ENCODE data around the gene SDCCAG8. TPM values are rescaled to one million over a fixed set of nuclear protein-coding genes. Genes with fewer than 3 reads are reported as not detected.

Gene SDCCAG8
- total RNA-seq, 1 experiment from 2014 or later = 10.0 TPM

GRCh38 chr1:243421784-243422183 is 165.9 kb downstream of the SDCCAG8 start:
- DNase-seq = peak; percentile 40
- Histone ChIP-seq H3T11ph (ENCODE audit: low read length) (no peak overlapping the region), H3K18ac (ENCODE audit: insufficient read length, low read depth, low read length) (no peak overlapping the region), H3K9ac (ENCODE audit: extremely low read depth, insufficient read length, low read length) (no peak overlapping the region), H3K79me2 (ENCODE audit: insufficient read depth, low read length) (no peaks in the 10 kb centered on the region), H4K5ac (ENCODE audit: insufficient read length, low read depth, low read length) (no peak overlapping the region), H4K8ac (replicated peaks; ENCODE audit: insufficient read length, low read depth, low read length) (no peak overlapping the region), H2AFZ (ENCODE audit: low read length) (no peak overlapping the region), H3K4me2 (ENCODE audit: insufficient read depth, insufficient read length, low read length) (no peak overlapping the region), H3K79me1 (ENCODE audit: insufficient read depth, low read depth, low read length, poor library complexity, severe bottlenecking) (no peaks in the 10 kb centered on the region), H3K27ac (ENCODE audit: insufficient read length, low read depth, low read length) (no peak overlapping the region), H3K23me2 (ENCODE audit: insufficient read length, low read depth, low read length, poor library complexity, severe bottlenecking) (no peaks in the 10 kb centered on the region), H3K14ac (ENCODE audit: insufficient read depth, low read length) (no peak overlapping the region), H2AK5ac (ENCODE audit: insufficient read length, low read length) (no peak overlapping the region), H2BK12ac (ENCODE audit: insufficient read length, low read depth, low read length) (no peak overlapping the region), H2BK15ac (ENCODE audit: low read depth, low read length) (no peak overlapping the region), H4K91ac (ENCODE audit: insufficient read length, low read depth, low read length) (no peak overlapping the region), H3K56ac (ENCODE audit: insufficient read length, low read depth, low read length) (no peak overlapping the region), H2BK5ac (ENCODE audit: insufficient read length, low read length) (no peak overlapping the region), H3K4ac (ENCODE audit: low read depth, low read length) (no peak overlapping the region), H2BK120ac (ENCODE audit: low read depth, low read length, poor library complexity, severe bottlenecking) (no peak overlapping the region), H4K20me1 (ENCODE audit: control insufficient read depth, insufficient read depth, insufficient read length) (no peaks in the 10 kb centered on the region), H2BK20ac (ENCODE audit: low read depth, low read length, poor library complexity, severe bottlenecking) (no peak overlapping the region), H3K9me3 (ENCODE audit: control insufficient read depth, low read depth, low read length) (no peaks in the 10 kb centered on the region), H3K4me1 (ENCODE audit: insufficient read depth, low read length) (no peaks in the 10 kb centered on the region), H3K23ac (ENCODE audit: insufficient read length, low read depth, low read length) (no peak overlapping the region), H3K27me3 (ENCODE audit: insufficient read depth, low read length) (no peaks in the 10 kb centered on the region)
- WGBS (ENCODE audit: extremely low coverage, insufficient read length, low lambda C conversion rate) = no CpG with 5 or more reads among the region's 6 CpGs
- H3K9me3 Mint-ChIP-seq = no peaks in the 10 kb centered on the region
- TF ChIP-seq CTCF (conservative IDR thresholded peaks at IDR 0.05) = no peak
- H3K27me3 Mint-ChIP-seq (ENCODE audit: low read depth) = no peaks in the 10 kb centered on the region
- peak overlapping the region in 1 of 3 experiments; percentile 36; a peak in 1 of 7 replicates for H3K27ac Mint-ChIP-seq
- peaks cover 17% of the 10 kb centered on the region in 2 experiments for H3K4me1 Mint-ChIP-seq
- no peaks in the 10 kb centered on the region for H3K36me3 Mint-ChIP-seq (ENCODE audit: insufficient read depth in 1 of 3, low read depth in 3 of 3)
- no peak overlapping the region for H3K4me3 Mint-ChIP-seq
